Left ventricle myocardium inferior (tissue), 1 donor: ENCODE measurements around the gene LTBP4. TPM values are rescaled to one million over a fixed set of nuclear protein-coding genes. Genes with fewer than 3 reads are reported as not detected.
A peak's percentile ranks its signal among the peaks of the same experiment; 100 is the strongest.

Experiments used
- DNase-seq: peaks from one replicate; pipeline ENCODE4 v3.0.0-alpha.2; 2020
- H3K27ac ChIP-seq: fragments of 200-600 bp; replicated peaks from 2 replicates; pipeline ENCODE4 v1.8.0; 2021
- H3K27me3 ChIP-seq: fragments of 200-600 bp; 2 replicates; pipeline ENCODE4 v1.8.0; 2021; ENCODE audit warnings: low read depth
- H3K36me3 ChIP-seq: fragments of 200-600 bp; 2 replicates; pipeline ENCODE4 v1.8.0; 2021
- H3K4me1 ChIP-seq: fragments of 200-600 bp; 2 replicates; pipeline ENCODE4 v1.8.0; 2021
- H3K4me3 ChIP-seq: fragments of 200-600 bp; 2 replicates; pipeline ENCODE4 v1.8.0; 2021; ENCODE audit warnings: mild to moderate bottlenecking, moderate library complexity
- H3K9me3 ChIP-seq: fragments of 200-600 bp; replicated peaks from 2 replicates; pipeline ENCODE4 v1.8.0; 2021
- CTCF ChIP-seq: fragments of 200-600 bp; IDR thresholded peaks from 2 replicates; pipeline ENCODE4 v1.8.0; 2021; ENCODE audit warnings: antibody characterized with exemption, mild to moderate bottlenecking, borderline replicate concordance
- intact Hi-C: fragments of 100-400 bp; cut with micrococcal nuclease; formaldehyde crosslinking; loops from one replicate; pipeline ENCODE4 v1.11.0; 2022
- total RNA-seq: library from RNA; stranded (reverse); fragmentation: NEBNext Ultra II Directional; extraction: Animal tissue kit (Norgen Biotek cat#: 25700); gene quantifications from one replicate; pipeline ENCODE4 v1.2.1, GENCODE V29; 2021
- donor health status: DM: no; HTN: yes; CAD: no; lungs with severe emphysema.

Gene LTBP4
- total RNA-seq, 1 donor from 2014 or later: 260 TPM

GRCh38 chr19:40596608-40597328, 4.4 kb upstream of the LTBP4 start:
- intact Hi-C loops: loop anchor here (5.0 kb wide), 1 partner anchor 69 kb away; no protein-coding TSS in a partner anchor
- Histone ChIP-seq H3K27me3 (peaks cover 35% of the 10 kb centered on the region), H3K4me1 (peaks cover 49% of the 10 kb centered on the region)

DNA sequence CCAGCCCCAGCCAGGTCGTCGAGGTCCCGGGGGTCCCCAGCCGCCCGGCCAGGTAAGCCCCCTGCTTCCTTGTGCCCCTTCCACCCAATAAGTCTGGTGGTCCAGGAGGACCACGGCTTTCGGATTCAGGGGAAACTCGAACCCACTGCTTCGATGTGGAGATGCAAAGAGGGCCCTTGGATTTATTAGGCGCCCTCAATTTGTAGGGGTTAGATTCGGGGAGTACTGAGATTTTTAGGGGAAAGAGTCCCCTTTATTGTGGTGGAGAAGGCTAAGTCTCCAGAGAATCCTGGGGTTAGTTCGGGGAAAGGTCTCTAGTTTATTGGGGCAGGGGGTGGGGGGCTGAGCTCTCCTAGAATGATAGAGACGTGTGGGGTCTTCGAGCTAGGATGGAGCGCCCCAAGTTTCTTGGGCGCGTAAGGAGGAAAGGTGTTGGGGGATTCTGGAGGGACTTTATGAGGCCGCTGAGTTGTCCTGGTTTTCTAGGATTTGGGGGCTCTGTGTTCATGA, 3.8 kb upstream of the LTBP4 start:
- H3K27ac ChIP-seq: no peak overlapping the region

More at GRCh38 chr19:40596608-40597328, 4.4 kb upstream of the LTBP4 start:
- H3K36me3 ChIP-seq: no peaks in the 10 kb centered on the region
- TF ChIP-seq CTCF: no peak
- H3K9me3 ChIP-seq: no peaks in the 10 kb centered on the region
- DNase-seq: peak; percentile 64
- H3K4me3 ChIP-seq: peak overlapping the region; percentile 58
- H3K27ac ChIP-seq: no peak overlapping the region

GRCh38 chr19:40598121-40598917, 2.9 kb upstream of the LTBP4 start:
- Histone ChIP-seq H3K9me3 (no peaks in the 10 kb centered on the region), H3K27ac (peak overlapping the region; percentile 93), H3K27me3 (peaks cover 35% of the 10 kb centered on the region), H3K4me3 (peak overlapping the region; percentile 58), H3K4me1 (peaks cover 63% of the 10 kb centered on the region), H3K36me3 (no peaks in the 10 kb centered on the region)
- peak; percentile 97 for TF ChIP-seq CTCF
- peak; percentile 89 for DNase-seq
- intact Hi-C loops: loop anchor here (5.0 kb wide), 1 partner anchor 71 kb away; no protein-coding TSS in a partner anchor

More for the DNA sequence above, 3.8 kb upstream of the LTBP4 start:
- intact Hi-C loops: loop anchor here (5.0 kb wide), 1 partner anchor 70 kb away; no protein-coding TSS in a partner anchor
- TF ChIP-seq CTCF: no peak
- Histone ChIP-seq H3K4me1 (peaks cover 54% of the 10 kb centered on the region), H3K4me3 (peak overlapping the region; percentile 58), H3K9me3 (no peaks in the 10 kb centered on the region), H3K27me3 (peaks cover 35% of the 10 kb centered on the region), H3K36me3 (no peaks in the 10 kb centered on the region)
- no peak for DNase-seq

GRCh38 chr19:40598918-40599307, 2.3 kb upstream of the LTBP4 start:
- intact Hi-C loops: loop anchor here (5.0 kb wide), 1 partner anchor 72 kb away; no protein-coding TSS in a partner anchor
- peaks cover 35% of the 10 kb centered on the region for H3K27me3 ChIP-seq
- no peaks in the 10 kb centered on the region for H3K9me3 ChIP-seq
- DNase-seq: no peak
- H3K27ac ChIP-seq: peak overlapping the region; percentile 93
- H3K4me3 ChIP-seq: peak overlapping the region; percentile 85
- no peak for TF ChIP-seq CTCF
- H3K4me1 ChIP-seq: peaks cover 68% of the 10 kb centered on the region
- no peaks in the 10 kb centered on the region for H3K36me3 ChIP-seq

- no peak for DNase-seq
- H3K4me1 ChIP-seq: peaks cover 73% of the 10 kb centered on the region
- H3K27me3 ChIP-seq: peaks cover 35% of the 10 kb centered on the region
- peak overlapping the region; percentile 93 for H3K27ac ChIP-seq
- TF ChIP-seq CTCF: no peak
- intact Hi-C loops: loop anchor here (5.0 kb wide), 1 partner anchor 72 kb away; no protein-coding TSS in a partner anchor
- peak overlapping the region; percentile 85 for H3K4me3 ChIP-seq
- H3K9me3 ChIP-seq: no peaks in the 10 kb centered on the region
- no peaks in the 10 kb centered on the region for H3K36me3 ChIP-seq
These were observed 1.8 kb upstream of the LTBP4 start for GRCh38 chr19:40599331-40599901.
